Fibroblast of mammary gland (primary cell): ENCODE results near the gene PIH1D1.

Source experiments
- DNase-seq: peaks from one replicate; pipeline ENCODE4 v3.0.0-alpha.2; 2010; ENCODE audit warnings: low read depth
- H3K4me3 ChIP-seq: 2 replicates; pipeline ENCODE4 v1.5.1; 2011; ENCODE audit warnings: low read depth, mild to moderate bottlenecking, low read length, moderate library complexity; ENCODE audit not compliant: control insufficient read depth
- CTCF ChIP-seq: conservative IDR thresholded peaks from 2 replicates; pipeline ENCODE4 v1.5.1; 2011; ENCODE audit warnings: low read depth, low read length, inconsistent platforms; ENCODE audit not compliant: control insufficient read depth, insufficient read depth

PIH1D1 gene

GRCh38 chr19:49435670-49436069, 15.9 kb downstream of the PIH1D1 start:
- no peak for DNase-seq
- H3K4me3 ChIP-seq: no peak overlapping the region
- no peak for TF ChIP-seq CTCF

GRCh38 chr19:49434907-49435583, 16.6 kb downstream of the PIH1D1 start:
- no peak for DNase-seq
- no peak for TF ChIP-seq CTCF
- no peak overlapping the region for H3K4me3 ChIP-seq

- TF ChIP-seq CTCF: no peak
- no peak overlapping the region for H3K4me3 ChIP-seq
- DNase-seq: no peak
These were observed 18.2 kb downstream of the PIH1D1 start for GRCh38 chr19:49433240-49433901.

GRCh38 chr19:49432141-49433073, 19.2 kb downstream of the PIH1D1 start:
- DNase-seq: no peak
- TF ChIP-seq CTCF: no peak
- no peak overlapping the region for H3K4me3 ChIP-seq

- TF ChIP-seq CTCF: no peak
- DNase-seq: no peak
- no peak overlapping the region for H3K4me3 ChIP-seq
These were observed 20.3 kb downstream of the PIH1D1 start for GRCh38 chr19:49431330-49431749.

GRCh38 chr19:49430678-49431329, 20.8 kb downstream of the PIH1D1 start:
- H3K4me3 ChIP-seq: no peak overlapping the region
- no peak for DNase-seq
- peak; percentile 16 for TF ChIP-seq CTCF
